SJSA1 (cell line): ENCODE data around the gene ACVRL1. TPM values are rescaled to one million over a fixed set of nuclear protein-coding genes. Genes with fewer than 3 reads are reported as not detected.
A peak's percentile ranks its signal among the peaks of the same experiment; 100 is the strongest.

Experiments
- DNase-seq, 2 experiments: peaks; one replicate each; pipeline ENCODE4 v3.0.0-alpha.2; 2015 to 2020; ENCODE audit warnings: low spot score in 2 of 2, low read depth in 1 of 2
- H3K27ac ChIP-seq: fragments of 250-450 bp; sonication (Bioruptor Pico); 2 replicates; pipeline ENCODE4 v1.5.1; 2020; ENCODE audit warnings: mild to moderate bottlenecking, moderate library complexity
- H3K27me3 ChIP-seq: fragments of 250-450 bp; sonication (Bioruptor Pico); replicated peaks from 2 replicates; pipeline ENCODE4 v1.5.1; 2020; ENCODE audit warnings: mild to moderate bottlenecking, moderate library complexity
- H3K36me3 ChIP-seq: fragments of 250-450 bp; sonication (Bioruptor Pico); 2 replicates; pipeline ENCODE4 v1.5.1; 2020; ENCODE audit warnings: mild to moderate bottlenecking
- H3K4me1 ChIP-seq: fragments of 250-450 bp; sonication (Bioruptor Pico); replicated peaks from 2 replicates; pipeline ENCODE4 v1.6.1; 2021; ENCODE audit warnings: mild to moderate bottlenecking
- H3K4me3 ChIP-seq: fragments of 250-450 bp; sonication (Bioruptor Pico); 2 replicates; pipeline ENCODE4 v1.5.1; 2020; ENCODE audit warnings: mild to moderate bottlenecking
- H3K9me3 ChIP-seq: fragments of 250-450 bp; sonication (Bioruptor Pico); replicated peaks from 2 replicates; pipeline ENCODE4 v1.5.1; 2020; ENCODE audit warnings: mild to moderate bottlenecking
- total RNA-seq: library from RNA; depleted of rRNA; stranded (reverse); fragments of >200 nt; shearing (Covaris generic); gene quantifications from 2 replicates; pipeline ENCODE4 v1.2.3, GENCODE V29; 2014

ACVRL1 gene
- total RNA-seq, 1 experiment from 2014 or later, result 23.3 TPM

GRCh38 chr12:51953864-51954263, 46.6 kb downstream of the ACVRL1 start:
- no peak overlapping the region for H3K4me3 ChIP-seq

GRCh38 chr12:51954561-51955361, 47.5 kb downstream of the ACVRL1 start:
- H3K27ac ChIP-seq, result no peak overlapping the region
- peaks cover 7% of the 10 kb centered on the region; the same call in 1 of the 2 replicates for H3K4me1 ChIP-seq
- H3K9me3 ChIP-seq, result no peaks in the 10 kb centered on the region
- H3K27me3 ChIP-seq, result peaks cover 6% of the 10 kb centered on the region
- 0 out of 2 replicates have a peak, but pooled peaks cover 4% of the 10 kb centered on the region for H3K36me3 ChIP-seq
- no peak for DNase-seq
- no peak overlapping the region for H3K4me3 ChIP-seq

More at GRCh38 chr12:51953864-51954263, 46.6 kb downstream of the ACVRL1 start:
- H3K4me1 ChIP-seq, result peaks cover 7% of the 10 kb centered on the region; the same call in 1 of the 2 replicates
- DNase-seq, result no peak
- 0 out of 2 replicates have a peak, but pooled peaks cover 4% of the 10 kb centered on the region for H3K36me3 ChIP-seq
- peaks cover 6% of the 10 kb centered on the region for H3K27me3 ChIP-seq
- H3K9me3 ChIP-seq, result no peaks in the 10 kb centered on the region
- no peak overlapping the region for H3K27ac ChIP-seq

GRCh38 chr12:51955702-51956101, 48.4 kb downstream of the ACVRL1 start:
- H3K9me3 ChIP-seq, result no peaks in the 10 kb centered on the region
- no peak for DNase-seq
- no peak overlapping the region for H3K4me3 ChIP-seq
- peaks cover 7% of the 10 kb centered on the region; the same call in 1 of the 2 replicates for H3K4me1 ChIP-seq
- H3K27me3 ChIP-seq, result no peaks in the 10 kb centered on the region; the same call in 1 of the 2 replicates
- 0 out of 2 replicates have a peak, but pooled peaks cover 4% of the 10 kb centered on the region for H3K36me3 ChIP-seq
- H3K27ac ChIP-seq, result no peak overlapping the region

GRCh38 chr12:51958542-51958941, 51.2 kb downstream of the ACVRL1 start:
- H3K27me3 ChIP-seq, result no peaks in the 10 kb centered on the region
- H3K4me3 ChIP-seq, result no peak overlapping the region
- no peak overlapping the region for H3K27ac ChIP-seq
- DNase-seq, result no peak
- H3K36me3 ChIP-seq, result no peaks in the 10 kb centered on the region
- no peaks in the 10 kb centered on the region for H3K9me3 ChIP-seq
- H3K4me1 ChIP-seq, result no peaks in the 10 kb centered on the region

GRCh38 chr12:51959211-51959610, 51.9 kb downstream of the ACVRL1 start:
- Histone ChIP-seq H3K4me3 (no peak overlapping the region), H3K36me3 (no peaks in the 10 kb centered on the region), H3K27me3 (no peaks in the 10 kb centered on the region), H3K27ac (no peak overlapping the region), H3K9me3 (no peaks in the 10 kb centered on the region), H3K4me1 (no peaks in the 10 kb centered on the region)
- DNase-seq, result no peak

DNA sequence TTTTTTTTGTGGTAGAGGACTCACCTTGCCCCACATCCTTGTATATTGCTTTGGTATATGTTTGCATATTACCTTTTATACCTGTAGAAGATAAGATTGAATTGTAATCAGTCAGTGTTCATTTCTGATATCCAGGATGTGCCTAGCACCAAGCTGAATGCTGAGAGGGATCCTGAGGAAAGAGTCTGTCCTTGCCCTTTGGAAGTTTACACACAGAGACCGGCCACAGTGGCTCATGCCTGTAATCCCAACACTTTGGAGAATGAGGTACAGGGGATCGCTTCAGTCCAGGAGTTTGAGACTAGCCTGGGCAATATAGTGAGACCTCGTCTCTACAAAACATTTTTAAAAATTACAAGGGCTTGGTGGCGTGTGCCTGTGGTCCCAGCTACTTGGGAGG, 52.6 kb downstream of the ACVRL1 start:
- no peak for DNase-seq
- no peaks in the 10 kb centered on the region for H3K4me1 ChIP-seq
- no peak overlapping the region for H3K4me3 ChIP-seq

GRCh38 chr12:51960488-51960887, 53.2 kb downstream of the ACVRL1 start:
- Histone ChIP-seq H3K4me3 (no peak overlapping the region), H3K9me3 (no peaks in the 10 kb centered on the region), H3K36me3 (no peaks in the 10 kb centered on the region), H3K27ac (no peak overlapping the region), H3K27me3 (no peaks in the 10 kb centered on the region), H3K4me1 (no peaks in the 10 kb centered on the region)
- no peak for DNase-seq

More for the DNA sequence above, 52.6 kb downstream of the ACVRL1 start:
- no peaks in the 10 kb centered on the region for H3K9me3 ChIP-seq
- H3K36me3 ChIP-seq, result no peaks in the 10 kb centered on the region
- H3K27ac ChIP-seq, result no peak overlapping the region
- H3K27me3 ChIP-seq, result no peaks in the 10 kb centered on the region

DNA sequence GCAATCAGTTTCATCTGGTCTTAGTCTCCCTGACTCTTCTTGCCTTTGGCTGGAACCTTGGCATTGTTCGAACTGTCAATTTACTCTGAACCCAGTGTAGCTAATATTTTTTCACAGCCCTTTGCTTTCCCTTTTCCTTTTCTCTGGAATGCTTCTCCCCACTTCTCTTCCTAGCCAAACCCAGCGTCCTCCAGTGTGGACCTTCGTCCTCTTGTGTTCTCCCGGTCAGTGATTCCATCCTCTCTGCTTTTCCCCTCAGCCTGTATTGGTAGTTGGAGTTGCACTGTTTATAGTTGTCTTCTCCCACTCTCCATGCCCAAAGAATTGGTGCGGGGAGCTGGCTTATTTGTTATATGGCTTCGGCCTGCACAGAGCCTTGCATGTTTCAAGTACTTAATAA, 53.6 kb downstream of the ACVRL1 start:
- Histone ChIP-seq H3K27ac (no peak overlapping the region), H3K27me3 (no peaks in the 10 kb centered on the region), H3K36me3 (no peaks in the 10 kb centered on the region), H3K4me3 (no peak overlapping the region), H3K4me1 (no peaks in the 10 kb centered on the region), H3K9me3 (no peaks in the 10 kb centered on the region)
- DNase-seq, result no peak

DNA sequence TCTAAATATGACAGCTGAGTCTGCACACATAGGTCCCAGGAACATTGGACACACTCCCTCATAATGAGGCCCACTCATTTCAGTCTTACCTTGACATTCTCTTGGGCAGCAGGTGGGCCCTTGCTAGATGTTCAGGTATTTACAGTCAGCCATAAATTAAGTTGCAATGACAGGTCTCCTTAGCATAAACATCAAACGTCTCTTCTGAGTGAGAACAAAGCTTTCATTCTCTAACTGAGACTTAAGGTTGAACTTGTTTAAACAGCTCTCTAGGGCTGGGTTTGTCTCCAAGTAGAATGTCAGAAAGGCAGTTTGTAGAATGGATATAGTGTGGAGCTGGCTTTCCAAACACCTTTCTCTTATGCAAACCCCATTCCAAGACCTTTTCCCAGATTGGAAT, 54.5 kb downstream of the ACVRL1 start:
- H3K36me3 ChIP-seq, result no peaks in the 10 kb centered on the region
- no peak for DNase-seq
- H3K9me3 ChIP-seq, result no peaks in the 10 kb centered on the region
- H3K4me1 ChIP-seq, result no peaks in the 10 kb centered on the region
- H3K4me3 ChIP-seq, result no peak overlapping the region
- no peak overlapping the region for H3K27ac ChIP-seq
- no peaks in the 10 kb centered on the region for H3K27me3 ChIP-seq

DNA sequence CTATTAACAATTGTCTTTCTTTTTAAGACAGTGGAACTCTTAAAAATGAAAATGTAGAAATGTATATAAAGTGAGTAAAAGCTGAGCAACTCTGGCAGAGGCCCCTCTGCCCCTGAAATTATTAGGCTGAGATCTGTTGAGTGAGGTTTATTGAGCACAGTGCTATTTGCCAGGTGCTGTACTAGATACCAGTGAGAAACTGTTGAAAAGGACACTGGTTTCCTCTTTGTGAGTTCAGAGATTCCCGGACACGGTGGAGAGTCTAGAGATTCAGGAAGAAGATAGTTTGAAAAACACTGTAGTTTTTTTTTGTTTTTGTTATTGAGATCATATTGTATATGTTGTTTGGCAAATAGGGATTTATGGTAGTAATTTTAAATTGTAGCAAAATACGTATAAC, 55.4 kb downstream of the ACVRL1 start:
- Histone ChIP-seq H3K36me3 (no peaks in the 10 kb centered on the region), H3K9me3 (no peaks in the 10 kb centered on the region), H3K27ac (no peak overlapping the region), H3K4me1 (no peaks in the 10 kb centered on the region), H3K27me3 (no peaks in the 10 kb centered on the region), H3K4me3 (no peak overlapping the region)
- no peak for DNase-seq

GRCh38 chr12:51963477-51963876, 56.2 kb downstream of the ACVRL1 start:
- no peaks in the 10 kb centered on the region for H3K9me3 ChIP-seq
- no peaks in the 10 kb centered on the region for H3K4me1 ChIP-seq
- no peaks in the 10 kb centered on the region for H3K36me3 ChIP-seq
- DNase-seq, result no peak
- H3K4me3 ChIP-seq, result no peak overlapping the region
- H3K27me3 ChIP-seq, result no peaks in the 10 kb centered on the region
- no peak overlapping the region for H3K27ac ChIP-seq

- no peaks in the 10 kb centered on the region for H3K36me3 ChIP-seq
- no peaks in the 10 kb centered on the region for H3K9me3 ChIP-seq
- no peak overlapping the region for H3K27ac ChIP-seq
- no peak overlapping the region for H3K4me3 ChIP-seq
- H3K27me3 ChIP-seq, result no peaks in the 10 kb centered on the region
- H3K4me1 ChIP-seq, result peaks cover 31% of the 10 kb centered on the region
- DNase-seq, result no peak
Measured at GRCh38 chr12:51969643-51970042, 62.3 kb downstream of the ACVRL1 start.

- Histone ChIP-seq H3K27me3 (no peaks in the 10 kb centered on the region), H3K27ac (peak overlapping the region; percentile 14), H3K9me3 (no peaks in the 10 kb centered on the region), H3K4me1 (peaks cover 31% of the 10 kb centered on the region), H3K4me3 (no peak overlapping the region), H3K36me3 (no peaks in the 10 kb centered on the region; the same call in 1 of the 2 replicates)
- peak; percentile 54 to 63 for DNase-seq
Measured at GRCh38 chr12:51970904-51971646, 63.8 kb downstream of the ACVRL1 start.
